Measurements from ENCODE around the gene FANCD2.

DNA sequence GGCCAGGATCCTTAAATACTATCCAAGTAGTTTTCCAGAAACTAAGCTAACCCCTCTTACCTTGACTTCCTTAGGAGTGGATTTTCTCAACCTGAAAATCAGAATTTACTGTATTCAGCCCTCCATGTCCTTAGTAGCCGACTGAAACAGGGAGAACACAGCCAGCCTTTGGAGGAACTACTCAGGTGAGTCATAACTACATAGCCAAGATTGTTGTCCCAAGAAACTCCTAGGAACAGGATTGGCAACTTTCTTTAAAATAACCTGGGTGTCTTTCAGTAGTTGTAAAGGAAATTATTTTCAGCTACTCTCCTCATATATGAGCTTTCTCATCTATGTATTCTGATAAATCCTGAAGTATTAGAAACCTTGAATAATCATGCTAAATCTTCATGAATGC is 59.5 kb downstream of the FANCD2 start:
- TF ChIP-seq CTCF (IDR thresholded peaks at IDR 0.05; ENCODE audit: insufficient read depth, low read length), result no peak
- TF ChIP-seq, protein P1, sequence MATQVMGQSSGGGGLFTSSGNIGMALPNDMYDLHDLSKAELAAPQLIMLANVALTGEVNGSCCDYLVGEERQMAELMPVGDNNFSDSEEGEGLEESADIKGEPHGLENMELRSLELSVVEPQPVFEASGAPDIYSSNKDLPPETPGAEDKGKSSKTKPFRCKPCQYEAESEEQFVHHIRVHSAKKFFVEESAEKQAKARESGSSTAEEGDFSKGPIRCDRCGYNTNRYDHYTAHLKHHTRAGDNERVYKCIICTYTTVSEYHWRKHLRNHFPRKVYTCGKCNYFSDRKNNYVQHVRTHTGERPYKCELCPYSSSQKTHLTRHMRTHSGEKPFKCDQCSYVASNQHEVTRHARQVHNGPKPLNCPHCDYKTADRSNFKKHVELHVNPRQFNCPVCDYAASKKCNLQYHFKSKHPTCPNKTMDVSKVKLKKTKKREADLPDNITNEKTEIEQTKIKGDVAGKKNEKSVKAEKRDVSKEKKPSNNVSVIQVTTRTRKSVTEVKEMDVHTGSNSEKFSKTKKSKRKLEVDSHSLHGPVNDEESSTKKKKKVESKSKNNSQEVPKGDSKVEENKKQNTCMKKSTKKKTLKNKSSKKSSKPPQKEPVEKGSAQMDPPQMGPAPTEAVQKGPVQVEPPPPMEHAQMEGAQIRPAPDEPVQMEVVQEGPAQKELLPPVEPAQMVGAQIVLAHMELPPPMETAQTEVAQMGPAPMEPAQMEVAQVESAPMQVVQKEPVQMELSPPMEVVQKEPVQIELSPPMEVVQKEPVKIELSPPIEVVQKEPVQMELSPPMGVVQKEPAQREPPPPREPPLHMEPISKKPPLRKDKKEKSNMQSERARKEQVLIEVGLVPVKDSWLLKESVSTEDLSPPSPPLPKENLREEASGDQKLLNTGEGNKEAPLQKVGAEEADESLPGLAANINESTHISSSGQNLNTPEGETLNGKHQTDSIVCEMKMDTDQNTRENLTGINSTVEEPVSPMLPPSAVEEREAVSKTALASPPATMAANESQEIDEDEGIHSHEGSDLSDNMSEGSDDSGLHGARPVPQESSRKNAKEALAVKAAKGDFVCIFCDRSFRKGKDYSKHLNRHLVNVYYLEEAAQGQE (IDR thresholded peaks at IDR 0.05; ENCODE audit: insufficient replicate concordance, low read depth), result no peak
